ENCODE results near the gene SMAD7.

GRCh38 chr18:48892146-48892855, 58.5 kb downstream of the SMAD7 start:
- TF ChIP-seq TAF1 (IDR thresholded peaks at IDR 0.05; ENCODE audit: borderline replicate concordance, insufficient read depth, low read length) (no peak), REST (IDR thresholded peaks at IDR 0.05; ENCODE audit: insufficient read depth in 1 of 2, low read depth in 2 of 2, low read length in 2 of 2) (no peak), POLR2AphosphoS5 (IDR thresholded peaks at IDR 0.05; ENCODE audit: low read depth, low read length) (no peak), SIN3A (IDR thresholded peaks at IDR 0.05; ENCODE audit: borderline replicate concordance, insufficient read depth, low read length) (no peak), FOXP2 (optimal IDR thresholded peaks at IDR 0.05; ENCODE audit: borderline replicate concordance, extremely low read depth, extremely low read length, insufficient read depth) (no peak)
